GOT3 (cell line): ENCODE data around the gene LMBRD1.
"Not testable (repeated sequence)": the region's sequence is repeated elsewhere in the genome, so short reads cannot be mapped to it uniquely, and the experiment has no call there.

Experiments
- DNase-seq: peaks from one replicate; lab custom pipeline; 2025; ENCODE audit warnings: mixed read lengths; lab: John Stamatoyannopoulos, UW

LMBRD1 gene

DNA sequence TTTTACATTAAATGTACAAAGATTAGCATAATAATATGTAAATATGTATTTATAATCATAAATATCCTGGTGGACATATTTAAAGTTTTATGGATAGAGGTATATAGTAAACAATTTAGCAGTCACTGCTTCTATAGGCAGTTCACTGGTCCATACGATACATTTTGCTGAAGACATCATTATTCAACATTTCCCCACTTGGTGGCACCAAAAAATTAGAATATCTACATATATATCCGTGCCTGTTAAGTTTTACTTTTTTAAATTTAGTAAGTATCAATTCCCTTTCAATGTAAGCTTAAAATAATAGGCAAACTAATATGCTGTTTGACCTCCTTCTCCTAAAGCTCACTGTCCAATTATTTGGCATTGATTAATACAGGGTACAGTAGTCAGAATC, 64.2 kb downstream of the LMBRD1 start:
- no peak for DNase-seq

DNA sequence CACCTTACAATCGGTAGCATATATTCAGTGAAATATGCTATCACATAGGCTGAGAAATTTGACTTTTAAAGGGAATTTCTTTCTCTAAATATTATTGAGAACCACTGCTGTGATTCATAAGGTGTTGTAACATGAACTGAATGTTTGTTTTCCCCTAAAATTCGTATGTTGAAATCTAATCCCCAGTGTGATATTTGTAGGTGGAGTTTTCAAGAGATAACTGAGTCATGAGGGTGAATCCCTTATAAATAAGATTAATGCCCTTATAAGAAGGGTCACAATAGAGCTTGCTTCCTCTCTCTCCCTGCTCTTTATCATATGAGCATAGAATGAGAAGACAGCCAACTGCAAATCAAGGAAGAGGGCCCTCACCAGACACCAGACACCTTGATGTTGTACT, 64.8 kb downstream of the LMBRD1 start:
- DNase-seq = no peak

DNA sequence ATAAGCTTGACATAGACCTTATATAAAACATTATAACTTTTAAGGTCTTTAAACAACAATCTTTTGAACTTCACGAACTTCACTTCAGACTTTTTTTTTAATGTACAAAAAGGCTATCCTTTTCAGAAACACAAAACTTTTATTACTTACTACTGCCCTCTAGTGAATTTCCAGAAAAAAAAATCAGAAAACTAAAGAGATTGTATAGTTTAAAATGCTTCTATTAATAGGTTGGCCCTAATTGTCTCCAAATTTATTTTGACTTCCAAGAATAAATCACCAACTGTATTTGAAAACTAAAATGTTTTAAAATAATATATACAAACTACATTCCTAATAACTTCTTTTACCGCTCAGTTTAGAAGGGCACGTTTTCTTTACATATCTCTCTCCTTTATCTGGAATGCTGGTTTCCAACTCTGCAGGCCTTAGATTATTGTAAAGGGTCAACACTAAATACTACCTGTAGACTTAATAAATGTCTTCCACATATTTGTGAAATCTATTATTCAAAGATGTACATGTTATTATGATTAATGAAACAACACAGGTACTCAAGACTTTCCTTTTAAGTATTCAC, 66.8 kb downstream of the LMBRD1 start:
- DNase-seq = no peak

GRCh38 chr6:69722683-69723082, 74.1 kb downstream of the LMBRD1 start:
- DNase-seq = no peak

DNA sequence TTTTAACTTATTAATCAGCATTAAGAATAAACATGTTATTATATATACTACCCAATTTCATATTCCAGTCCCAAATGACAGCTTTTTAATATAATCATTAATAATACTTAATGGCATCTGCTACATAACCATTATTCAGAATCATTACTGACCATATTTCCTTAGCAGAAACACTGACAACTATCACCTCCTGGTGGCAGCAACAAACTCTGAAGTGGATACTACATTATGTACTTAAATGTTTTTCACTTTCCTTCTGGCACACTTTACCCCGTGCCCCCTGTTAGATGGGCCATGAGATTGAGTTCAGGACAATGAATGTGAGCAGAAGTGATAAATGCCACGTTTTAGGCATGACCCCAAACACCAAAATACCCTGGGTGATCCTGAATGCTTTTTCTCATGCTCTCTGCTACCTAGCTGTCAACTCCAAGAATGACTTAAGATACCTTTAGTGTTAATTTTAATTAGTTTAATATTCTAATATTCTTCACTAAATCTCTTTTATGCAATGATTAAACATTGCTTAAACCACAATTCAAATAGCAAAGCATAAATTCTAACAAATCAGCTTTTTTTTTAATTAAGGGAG, 77.1 kb downstream of the LMBRD1 start:
- DNase-seq = no peak

GRCh38 chr6:69706724-69707123, 90.1 kb downstream of the LMBRD1 start:
- DNase-seq = no peak

- no peak for DNase-seq
These were observed 90.9 kb downstream of the LMBRD1 start for GRCh38 chr6:69705954-69706353.

GRCh38 chr6:69704916-69705315, 91.9 kb downstream of the LMBRD1 start:
- no peak for DNase-seq

GRCh38 chr6:69699655-69700054, 97.2 kb downstream of the LMBRD1 start:
- no peak for DNase-seq

GRCh38 chr6:69696273-69696672, 100.5 kb downstream of the LMBRD1 start:
- DNase-seq = no peak

- DNase-seq = no peak
These were observed 103.0 kb downstream of the LMBRD1 start for GRCh38 chr6:69693762-69694161.

DNA sequence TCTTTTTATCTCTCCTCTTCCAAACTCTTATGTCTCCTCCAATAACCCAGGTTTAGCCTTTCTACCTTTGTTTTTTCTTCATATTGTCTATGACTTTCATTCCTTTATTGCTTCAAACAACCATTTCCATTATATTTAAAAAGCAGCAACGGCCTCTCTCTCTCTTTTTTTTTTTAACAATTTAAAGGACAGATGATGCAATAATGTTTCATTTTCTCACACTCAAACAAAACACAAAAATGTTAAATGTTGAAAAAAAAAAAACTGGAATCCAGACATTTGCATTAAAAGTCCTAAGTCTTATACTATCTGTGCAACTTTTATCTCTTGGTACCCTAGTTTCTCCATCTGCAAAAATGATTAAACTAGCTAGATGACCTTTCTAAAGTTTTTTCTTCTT, 105.8 kb downstream of the LMBRD1 start:
- DNase-seq = no peak

- no peak for DNase-seq
These were observed 116.5 kb downstream of the LMBRD1 start for GRCh38 chr6:69680302-69680701.

- no peak for DNase-seq
These were observed 123.5 kb downstream of the LMBRD1 start for GRCh38 chr6:69673298-69673697.

- no peak for DNase-seq
These were observed 127.9 kb downstream of the LMBRD1 start for GRCh38 chr6:69668916-69669315.

DNA sequence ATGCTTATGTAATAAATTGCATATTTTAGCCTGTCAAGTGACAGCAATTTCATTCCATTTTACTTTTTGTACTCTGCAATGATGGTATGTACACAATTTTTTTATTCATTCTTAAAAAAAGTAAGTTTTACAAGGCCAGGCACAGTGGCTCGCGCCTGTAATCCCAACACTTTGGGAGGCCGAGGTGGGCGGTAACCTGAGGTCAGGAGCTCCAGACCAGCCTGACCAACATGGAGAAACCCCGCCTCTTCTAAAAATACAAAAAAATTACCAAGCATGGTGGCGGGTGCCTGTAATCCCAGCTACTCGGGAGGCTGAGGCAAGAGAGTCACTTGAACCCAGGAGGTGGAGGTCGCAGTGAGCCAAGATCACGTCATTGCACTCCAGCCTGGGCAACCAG, 130.0 kb downstream of the LMBRD1 start:
- DNase-seq = not testable (repeated sequence)

- DNase-seq = no peak
These were observed 131.4 kb downstream of the LMBRD1 start for GRCh38 chr6:69665437-69665836.

GRCh38 chr6:69664551-69664950, 132.3 kb downstream of the LMBRD1 start:
- no peak for DNase-seq

- no peak for DNase-seq
These were observed 133.6 kb downstream of the LMBRD1 start for GRCh38 chr6:69663215-69663614.

- DNase-seq = no peak
These were observed 146.1 kb downstream of the LMBRD1 start for GRCh38 chr6:69650703-69651102.

DNA sequence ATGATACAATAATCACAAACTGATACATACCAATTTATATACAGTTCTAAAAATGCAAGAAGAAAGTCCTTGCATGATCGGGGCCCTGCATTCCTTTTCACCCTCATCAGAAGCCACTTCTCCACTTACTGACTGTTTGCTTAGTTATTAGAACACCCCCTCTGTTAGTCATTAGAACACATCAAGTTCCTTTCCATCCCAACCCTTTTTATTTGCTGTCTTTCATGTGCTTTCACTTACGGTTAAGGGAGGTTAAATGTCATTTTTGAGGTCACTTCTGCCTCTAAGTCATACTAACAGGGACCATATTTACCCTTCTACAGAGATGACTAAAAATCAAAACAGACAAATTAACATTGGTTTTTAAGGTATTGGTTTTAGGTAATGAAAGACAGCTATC, 149.1 kb downstream of the LMBRD1 start:
- DNase-seq = no peak

- DNase-seq = no peak
These were observed 153.1 kb downstream of the LMBRD1 start for GRCh38 chr6:69643688-69644087.

DNA sequence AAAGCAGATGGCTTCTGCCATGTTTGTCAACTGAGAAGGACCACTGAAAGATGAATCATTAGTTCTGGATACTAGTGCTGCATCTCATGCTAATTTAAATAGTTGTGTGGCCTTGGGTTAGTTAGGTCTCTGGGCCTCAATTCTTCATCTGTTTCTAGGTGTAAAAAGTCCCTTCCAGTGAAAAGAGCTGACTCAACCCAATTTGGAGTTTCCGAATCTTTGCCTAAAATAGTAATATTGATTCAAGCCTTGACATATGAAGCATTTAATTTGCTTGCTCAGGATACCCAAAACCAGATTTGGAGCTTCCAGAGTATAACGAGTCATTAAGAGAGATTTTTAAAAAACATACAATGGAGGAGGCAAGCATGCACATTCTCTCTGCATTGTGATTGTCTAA, 163.9 kb downstream of the LMBRD1 start:
- no peak for DNase-seq
